ENCODE measurements around the gene PRELID2. TPM values are rescaled to one million over a fixed set of nuclear protein-coding genes. Genes with fewer than 3 reads are reported as not detected.
A peak's percentile ranks its signal among the peaks of the same experiment; 100 is the strongest.

The PRELID2 gene
- total and polyA plus RNA-seq, 2 experiments from 2014 or later, result 15.6 to 24.7 TPM

GRCh38 chr5:145853781-145854376 is 18.7 kb upstream of the PRELID2 start:
- H3K36me3 ChIP-seq (replicated peaks; ENCODE audit: insufficient read depth, low read depth), result no peaks in the 10 kb centered on the region
- no peaks in the 10 kb centered on the region for H3K27me3 ChIP-seq
- WGBS (ENCODE audit: low lambda C conversion rate, missing lambda C conversion rate), result 81% methylated on average over 3 of the region's 3 CpGs
- H2AFZ ChIP-seq, result no peak overlapping the region
- peak overlapping the region; percentile 81 for H3K27ac ChIP-seq
- no peaks in the 10 kb centered on the region for H4K20me1 ChIP-seq (ENCODE audit: insufficient read depth, poor library complexity, severe bottlenecking)
- H3K9me2 ChIP-seq (replicated peaks; ENCODE audit: insufficient read depth), result no peaks in the 10 kb centered on the region
- no peak overlapping the region for H3K4me3 ChIP-seq
- no peak for DNase-seq (ENCODE audit: low spot score)
- peak overlapping the region; percentile 30 for H3K4me2 ChIP-seq
- no peaks in the 10 kb centered on the region for H3K79me2 ChIP-seq
- H3K9me3 ChIP-seq (ENCODE audit: low read depth), result no peaks in the 10 kb centered on the region
- peaks cover 28% of the 10 kb centered on the region for H3K4me1 ChIP-seq (ENCODE audit: insufficient read depth)
- TF ChIP-seq EZH2 (IDR thresholded peaks at IDR 0.05; ENCODE audit: borderline replicate concordance), result no peak
- no peak for TF ChIP-seq EZH2phosphoT487 (IDR thresholded peaks at IDR 0.05; ENCODE audit: low read depth, severe bottlenecking, unreplicated experiment)
- TF ChIP-seq CTCF (IDR thresholded peaks at IDR 0.05; ENCODE audit: poor library complexity), result no peak

- H3K4me1 ChIP-seq (ENCODE audit: insufficient read depth), result peaks cover 28% of the 10 kb centered on the region
- no peaks in the 10 kb centered on the region for H3K9me3 ChIP-seq (ENCODE audit: low read depth)
- H2AFZ ChIP-seq, result no peak overlapping the region
- H3K9me2 ChIP-seq (replicated peaks; ENCODE audit: insufficient read depth), result no peaks in the 10 kb centered on the region
- TF ChIP-seq EZH2 (IDR thresholded peaks at IDR 0.05; ENCODE audit: borderline replicate concordance), result no peak
- TF ChIP-seq CTCF (IDR thresholded peaks at IDR 0.05; ENCODE audit: poor library complexity), result no peak
- no peak for TF ChIP-seq EZH2phosphoT487 (IDR thresholded peaks at IDR 0.05; ENCODE audit: low read depth, severe bottlenecking, unreplicated experiment)
- 82% methylated on average over 3 of the region's 3 CpGs for WGBS (ENCODE audit: low lambda C conversion rate, missing lambda C conversion rate)
- DNase-seq (ENCODE audit: low spot score), result no peak
- H3K36me3 ChIP-seq (replicated peaks; ENCODE audit: insufficient read depth, low read depth), result no peaks in the 10 kb centered on the region
- H3K4me3 ChIP-seq, result no peak overlapping the region
- peak overlapping the region; percentile 81 for H3K27ac ChIP-seq
- H4K20me1 ChIP-seq (ENCODE audit: insufficient read depth, poor library complexity, severe bottlenecking), result no peaks in the 10 kb centered on the region
- no peak overlapping the region for H3K4me2 ChIP-seq
- no peaks in the 10 kb centered on the region for H3K79me2 ChIP-seq
- no peaks in the 10 kb centered on the region for H3K27me3 ChIP-seq
These were observed 17.8 kb upstream of the PRELID2 start for GRCh38 chr5:145852990-145853389.

- Histone ChIP-seq H3K36me3 (replicated peaks; ENCODE audit: insufficient read depth, low read depth) (no peaks in the 10 kb centered on the region), H2AFZ (no peak overlapping the region), H3K9me3 (ENCODE audit: low read depth) (no peaks in the 10 kb centered on the region), H4K20me1 (ENCODE audit: insufficient read depth, poor library complexity, severe bottlenecking) (no peaks in the 10 kb centered on the region), H3K27ac (no peak overlapping the region), H3K79me2 (no peaks in the 10 kb centered on the region), H3K27me3 (no peaks in the 10 kb centered on the region), H3K4me2 (no peak overlapping the region), H3K4me3 (no peak overlapping the region), H3K4me1 (ENCODE audit: insufficient read depth) (peaks cover 9% of the 10 kb centered on the region), H3K9me2 (replicated peaks; ENCODE audit: insufficient read depth) (no peaks in the 10 kb centered on the region)
- 91% methylated on average over 1 of the region's 1 CpG for WGBS (ENCODE audit: low lambda C conversion rate, missing lambda C conversion rate)
- no peak for TF ChIP-seq CTCF (IDR thresholded peaks at IDR 0.05; ENCODE audit: poor library complexity)
- TF ChIP-seq EZH2phosphoT487 (IDR thresholded peaks at IDR 0.05; ENCODE audit: low read depth, severe bottlenecking, unreplicated experiment), result no peak
- TF ChIP-seq EZH2 (IDR thresholded peaks at IDR 0.05; ENCODE audit: borderline replicate concordance), result no peak
- no peak for DNase-seq (ENCODE audit: low spot score)
These were observed 13.7 kb upstream of the PRELID2 start for GRCh38 chr5:145848854-145849253.

Measured in hepatocyte (in vitro differentiated cells).